Breast epithelium (tissue), 4 donors: ENCODE measurements around the gene MAP3K2. TPM values are rescaled to one million over a fixed set of nuclear protein-coding genes. Genes with fewer than 3 reads are reported as not detected.
"Not testable (repeated sequence)": the region's sequence is repeated elsewhere in the genome, so short reads cannot be mapped to it uniquely, and the experiment has no call there.

Source experiments
- DNase-seq, 2 donors: peaks; one replicate each; pipeline ENCODE4 v3.0.0-alpha.2; 2019; ENCODE audit warnings: low spot score in 2 of 2
- H3K27ac ChIP-seq, 2 donors: fragments of 200-600 bp; sonication (generic) in 1 of 2; one replicate each; pipeline ENCODE4 v1.5.1; 2016 to 2019; ENCODE audit warnings: mild to moderate bottlenecking in 1 of 2
- H3K27me3 ChIP-seq, 2 donors: fragments of 200-600 bp; sonication (generic) in 1 of 2; one replicate each; pipeline versions ENCODE4 v1.5.1 to v1.6.0; 2017 to 2019; ENCODE audit warnings: control low read depth in 1 of 2, mild to moderate bottlenecking in 1 of 2
- H3K36me3 ChIP-seq: fragments of 200-600 bp; one replicate; pipeline ENCODE4 v1.5.1; 2019
- H3K4me1 ChIP-seq, 2 donors: fragments of 200-600 bp; sonication (generic); one replicate each; pipeline ENCODE4 v1.5.1; 2016 to 2019; ENCODE audit warnings: control low read depth in 1 of 2
- H3K4me3 ChIP-seq, 3 donors: fragments of 200-600 bp; sonication (generic); 1 replicate in 2 of 3; 2 replicates in 1 of 3; pipeline ENCODE4 v1.5.1; 2016 to 2019; ENCODE audit warnings: mild to moderate bottlenecking in 3 of 3, moderate library complexity in 2 of 3
- H3K9me3 ChIP-seq, 2 donors: fragments of 200-600 bp; sonication (generic) in 1 of 2; one replicate each; pipeline ENCODE4 v1.5.1; 2016 to 2019; ENCODE audit warnings: control low read depth in 1 of 2
- POLR2A ChIP-seq: fragments of 450-650 bp; IDR thresholded peaks from one replicate; pipeline ENCODE4 v1.6.1; 2016; ENCODE audit warnings: antibody characterized with exemption, mild to moderate bottlenecking, moderate library complexity
- POLR2AphosphoS5 ChIP-seq, 3 donors: sonication (generic); formaldehyde crosslinking; IDR thresholded peaks; one replicate each; pipeline ENCODE4 v1.6.1; 2017; ENCODE audit warnings: antibody characterized with exemption in 3 of 3
- intact Hi-C: fragments of 100-400 bp; cut with DNase I; formaldehyde crosslinking; loops from one replicate; pipeline ENCODE4 v1.15.1; 2023; ENCODE audit warnings: low total_unique reads
- total RNA-seq, 3 donors: library from RNA; depleted of rRNA; stranded (reverse); fragments of >200 nt; gene quantifications; one replicate each; pipeline ENCODE4 v1.1.0, GENCODE V29; 2016
- TF ChIP-seq, protein P1 (sequence below), 3 donors: fragments of 450-650 bp; IDR thresholded peaks; one replicate each; pipeline ENCODE4 v1.5.1; 2016 to 2017; ENCODE audit warnings: antibody characterized with exemption in 3 of 3, mild to moderate bottlenecking in 3 of 3, moderate library complexity in 3 of 3

MAP3K2 gene
- total RNA-seq, 3 donors from 2014 or later: 55.7 to 62.2 (median 58.4) TPM

DNA sequence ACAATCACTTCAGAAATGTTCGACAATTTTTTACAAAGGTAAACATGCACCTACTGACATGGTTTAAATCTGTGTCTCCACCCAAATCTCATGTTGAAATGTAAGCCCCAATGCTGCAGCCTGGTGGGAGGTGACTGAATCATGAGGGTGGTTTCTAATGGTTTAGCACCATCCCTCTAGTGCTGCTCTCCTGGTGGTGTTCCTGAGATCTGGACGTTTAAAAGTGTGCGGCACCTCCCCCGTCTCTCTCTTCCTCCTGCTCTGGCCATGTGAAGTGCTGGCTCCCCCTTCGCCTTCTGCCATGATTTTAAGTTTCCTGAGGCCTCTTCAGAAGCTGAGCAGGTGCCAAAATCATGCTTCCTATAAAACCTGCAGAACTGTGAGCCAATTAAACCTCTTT, 28.3 kb downstream of the MAP3K2 start:
- no peak for TF ChIP-seq POLR2A
- no peak for TF ChIP-seq POLR2AphosphoS5 (IDR thresholded peaks at IDR 0.05)
- TF ChIP-seq, protein P1, sequence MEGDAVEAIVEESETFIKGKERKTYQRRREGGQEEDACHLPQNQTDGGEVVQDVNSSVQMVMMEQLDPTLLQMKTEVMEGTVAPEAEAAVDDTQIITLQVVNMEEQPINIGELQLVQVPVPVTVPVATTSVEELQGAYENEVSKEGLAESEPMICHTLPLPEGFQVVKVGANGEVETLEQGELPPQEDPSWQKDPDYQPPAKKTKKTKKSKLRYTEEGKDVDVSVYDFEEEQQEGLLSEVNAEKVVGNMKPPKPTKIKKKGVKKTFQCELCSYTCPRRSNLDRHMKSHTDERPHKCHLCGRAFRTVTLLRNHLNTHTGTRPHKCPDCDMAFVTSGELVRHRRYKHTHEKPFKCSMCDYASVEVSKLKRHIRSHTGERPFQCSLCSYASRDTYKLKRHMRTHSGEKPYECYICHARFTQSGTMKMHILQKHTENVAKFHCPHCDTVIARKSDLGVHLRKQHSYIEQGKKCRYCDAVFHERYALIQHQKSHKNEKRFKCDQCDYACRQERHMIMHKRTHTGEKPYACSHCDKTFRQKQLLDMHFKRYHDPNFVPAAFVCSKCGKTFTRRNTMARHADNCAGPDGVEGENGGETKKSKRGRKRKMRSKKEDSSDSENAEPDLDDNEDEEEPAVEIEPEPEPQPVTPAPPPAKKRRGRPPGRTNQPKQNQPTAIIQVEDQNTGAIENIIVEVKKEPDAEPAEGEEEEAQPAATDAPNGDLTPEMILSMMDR (IDR thresholded peaks at IDR 0.05): no peak
- H3K36me3 ChIP-seq: no peaks in the 10 kb centered on the region
- no peak for DNase-seq
- no peaks in the 10 kb centered on the region for H3K4me1 ChIP-seq
- no peaks in the 10 kb centered on the region for H3K9me3 ChIP-seq
- H3K27me3 ChIP-seq: no peaks in the 10 kb centered on the region
- H3K4me3 ChIP-seq: no peak overlapping the region
- intact Hi-C loops: no loop called here
- H3K27ac ChIP-seq: no peak overlapping the region

- DNase-seq: no peak
- no peaks in the 10 kb centered on the region for H3K36me3 ChIP-seq
- no peaks in the 10 kb centered on the region for H3K27me3 ChIP-seq
- no peak overlapping the region for H3K4me3 ChIP-seq
- TF ChIP-seq, protein P1 (IDR thresholded peaks at IDR 0.05): no peak
- TF ChIP-seq POLR2A (no peak), POLR2AphosphoS5 (IDR thresholded peaks at IDR 0.05) (no peak)
- no peaks in the 10 kb centered on the region for H3K4me1 ChIP-seq
- H3K9me3 ChIP-seq: no peaks in the 10 kb centered on the region
- H3K27ac ChIP-seq: no peak overlapping the region
- intact Hi-C loops: no loop called here
Measured at GRCh38 chr2:127358971-127359370, 28.8 kb downstream of the MAP3K2 start.

GRCh38 chr2:127358044-127358443, 29.7 kb downstream of the MAP3K2 start:
- Histone ChIP-seq H3K36me3 (no peaks in the 10 kb centered on the region), H3K27me3 (no peaks in the 10 kb centered on the region), H3K9me3 (no peaks in the 10 kb centered on the region), H3K4me1 (no peaks in the 10 kb centered on the region), H3K4me3 (no peak overlapping the region), H3K27ac (no peak overlapping the region)
- DNase-seq: no peak
- TF ChIP-seq POLR2A: no peak
- no peak for TF ChIP-seq POLR2AphosphoS5 (IDR thresholded peaks at IDR 0.05)
- TF ChIP-seq, protein P1 (IDR thresholded peaks at IDR 0.05): no peak
- intact Hi-C loops: no loop called here

DNA sequence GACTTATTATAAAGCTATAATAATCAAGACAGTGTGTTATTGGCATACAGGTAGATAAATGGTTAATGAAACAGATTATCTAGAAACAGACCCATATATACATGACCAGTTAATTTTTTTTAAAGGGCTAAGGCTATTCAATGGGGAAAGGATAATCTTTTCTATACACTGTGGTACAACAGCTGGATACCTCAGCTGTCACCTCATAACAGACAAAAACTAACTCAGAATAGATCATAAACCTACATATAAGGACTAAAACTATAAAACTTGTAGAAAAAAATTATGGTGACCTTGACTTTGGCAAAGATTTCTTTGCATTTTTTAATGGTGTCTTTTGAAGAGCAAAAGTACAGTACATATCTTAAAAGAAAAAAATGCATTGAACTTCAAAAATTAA, 30.2 kb downstream of the MAP3K2 start:
- Histone ChIP-seq H3K36me3 (no peaks in the 10 kb centered on the region), H3K27me3 (no peaks in the 10 kb centered on the region), H3K4me1 (no peaks in the 10 kb centered on the region), H3K27ac (no peak overlapping the region), H3K4me3 (no peak overlapping the region), H3K9me3 (no peaks in the 10 kb centered on the region)
- intact Hi-C loops: no loop called here
- no peak for DNase-seq
- no peak for TF ChIP-seq POLR2A
- TF ChIP-seq POLR2AphosphoS5 (IDR thresholded peaks at IDR 0.05): no peak
- TF ChIP-seq, protein P1 (IDR thresholded peaks at IDR 0.05): no peak

- Histone ChIP-seq H3K27ac (no peak overlapping the region), H3K4me3 (no peak overlapping the region), H3K4me1 (no peaks in the 10 kb centered on the region), H3K9me3 (no peaks in the 10 kb centered on the region), H3K36me3 (no peaks in the 10 kb centered on the region), H3K27me3 (no peaks in the 10 kb centered on the region)
- TF ChIP-seq POLR2A: no peak
- DNase-seq: no peak
- intact Hi-C loops: no loop called here
Measured at GRCh38 chr2:127356531-127356930, 31.2 kb downstream of the MAP3K2 start.

DNA sequence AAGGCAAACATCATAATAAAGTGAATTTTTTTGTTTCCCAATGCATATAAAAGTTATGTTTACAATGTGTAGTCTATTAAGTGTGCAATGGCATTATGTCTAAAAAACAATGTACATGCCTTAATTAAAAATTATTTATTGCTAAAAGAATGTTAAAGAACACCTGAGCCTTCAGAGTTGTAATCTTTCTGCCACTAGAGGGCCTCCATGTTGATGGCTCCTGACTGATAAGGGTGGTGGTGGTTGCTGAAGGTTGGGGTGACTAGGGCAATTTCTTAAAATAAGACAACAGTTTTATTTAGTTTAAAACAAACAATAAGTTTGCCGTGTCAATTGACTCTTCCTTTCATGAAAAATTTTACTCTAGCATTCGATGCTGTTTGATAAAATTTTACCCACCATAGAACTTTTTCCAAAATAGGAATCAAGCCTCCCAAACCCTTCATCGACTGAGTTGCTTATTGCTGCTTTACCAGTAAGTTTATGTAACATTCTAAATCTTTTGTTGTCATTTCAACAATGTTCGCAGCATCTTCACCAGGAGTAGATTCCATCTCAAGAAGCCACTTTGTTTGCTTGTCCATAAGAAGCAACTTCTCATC, 32.3 kb downstream of the MAP3K2 start:
- no peak overlapping the region for H3K4me3 ChIP-seq
- H3K4me1 ChIP-seq: no peaks in the 10 kb centered on the region
- TF ChIP-seq, protein P1 (IDR thresholded peaks at IDR 0.05): peak in 2 of 3 donors; percentile 22 to 25
- TF ChIP-seq POLR2AphosphoS5 (IDR thresholded peaks at IDR 0.05): no peak
- H3K27ac ChIP-seq: no peak overlapping the region
- intact Hi-C loops: no loop called here
- DNase-seq: no peak
- no peaks in the 10 kb centered on the region for H3K9me3 ChIP-seq
- no peaks in the 10 kb centered on the region for H3K36me3 ChIP-seq
- no peaks in the 10 kb centered on the region for H3K27me3 ChIP-seq

GRCh38 chr2:127353873-127354676, 33.7 kb downstream of the MAP3K2 start:
- H3K9me3 ChIP-seq, H3K36me3 ChIP-seq, DNase-seq, intact Hi-C loops, H3K27ac ChIP-seq, H3K4me1 ChIP-seq, H3K27me3 ChIP-seq, H3K4me3 ChIP-seq: not testable (repeated sequence)

DNA sequence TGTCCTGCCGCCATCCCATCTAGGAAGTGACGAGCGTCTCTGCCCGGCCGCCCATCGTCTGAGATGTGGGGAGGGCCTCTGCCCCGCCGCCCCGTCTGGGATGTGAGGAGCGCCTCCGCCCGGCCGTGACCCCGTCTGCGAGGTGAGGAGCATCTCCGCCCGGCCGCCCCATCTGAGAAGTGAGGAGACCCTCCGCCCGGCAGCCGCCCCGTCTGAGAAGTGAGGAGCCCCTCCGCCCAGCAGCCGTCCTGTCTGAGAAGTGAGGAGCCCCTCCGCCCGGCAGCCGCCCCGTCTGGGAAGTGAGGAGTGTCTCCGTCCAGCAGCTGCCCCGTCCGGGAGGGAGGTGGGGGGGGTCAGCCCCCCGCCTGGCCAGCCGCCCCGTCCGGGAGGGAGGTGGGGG, 34.6 kb downstream of the MAP3K2 start:
- H3K9me3 ChIP-seq, intact Hi-C loops, H3K4me1 ChIP-seq, DNase-seq, H3K4me3 ChIP-seq, H3K36me3 ChIP-seq, H3K27ac ChIP-seq, H3K27me3 ChIP-seq: not testable (repeated sequence)
